Measurements from ENCODE around the gene MAP4K2.
"Not testable (repeated sequence)": the region's sequence is repeated elsewhere in the genome, so short reads cannot be mapped to it uniquely, and the experiment has no call there.

MAP4K2 gene

GRCh38 chr11:64838600-64839334 is 35.8 kb upstream of the MAP4K2 start:
- DNase-seq (ENCODE audit: low read depth in 2 of 2): no peak

- DNase-seq (ENCODE audit: low read depth in 2 of 2): no peak
Observed at GRCh38 chr11:64837887-64838351, 34.9 kb upstream of the MAP4K2 start.

GRCh38 chr11:64836448-64837072 is 33.5 kb upstream of the MAP4K2 start:
- DNase-seq (ENCODE audit: low read depth in 2 of 2): no peak

DNA sequence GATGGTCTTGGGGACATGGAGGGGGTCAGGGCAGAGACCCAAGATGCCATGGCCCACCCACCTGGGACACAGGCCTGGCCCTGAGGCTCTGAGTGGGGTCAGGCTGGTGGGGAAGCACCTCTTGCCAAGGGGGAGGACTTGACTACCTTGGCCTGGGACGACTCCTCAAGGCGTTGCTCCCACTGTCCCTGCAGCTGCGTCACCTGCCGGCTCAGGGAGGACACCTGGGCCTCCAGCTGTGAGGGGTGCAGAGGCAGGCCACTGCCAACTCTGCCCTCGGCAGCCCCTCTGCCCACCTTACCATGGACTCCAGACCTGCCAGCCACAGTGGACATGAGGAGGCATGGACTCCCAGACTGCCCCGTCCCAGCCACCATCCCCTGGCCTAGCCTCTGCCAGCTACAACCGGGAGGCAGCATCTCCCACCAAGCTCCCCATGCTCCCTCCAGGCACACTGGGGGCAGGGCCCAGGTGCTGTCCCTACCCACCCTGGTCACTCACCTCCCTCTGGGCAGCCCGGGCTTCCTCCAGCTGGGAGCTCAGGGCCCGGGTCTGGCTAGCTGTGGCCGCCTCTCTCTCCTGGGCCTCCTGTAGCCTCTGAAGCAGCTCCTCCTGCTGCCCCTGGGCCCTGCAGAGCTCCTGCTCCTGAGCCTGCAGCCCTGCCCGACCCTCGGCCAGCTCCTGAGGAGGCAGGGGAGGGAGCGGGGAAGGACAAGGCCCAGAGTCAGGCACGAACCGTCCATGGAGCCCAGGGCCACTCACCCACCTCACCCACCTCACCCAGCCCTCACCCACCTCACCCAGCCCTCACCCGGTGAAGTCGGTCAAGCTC is 32.8 kb upstream of the MAP4K2 start:
- DNase-seq (ENCODE audit: low read depth in 2 of 2): no peak

DNA sequence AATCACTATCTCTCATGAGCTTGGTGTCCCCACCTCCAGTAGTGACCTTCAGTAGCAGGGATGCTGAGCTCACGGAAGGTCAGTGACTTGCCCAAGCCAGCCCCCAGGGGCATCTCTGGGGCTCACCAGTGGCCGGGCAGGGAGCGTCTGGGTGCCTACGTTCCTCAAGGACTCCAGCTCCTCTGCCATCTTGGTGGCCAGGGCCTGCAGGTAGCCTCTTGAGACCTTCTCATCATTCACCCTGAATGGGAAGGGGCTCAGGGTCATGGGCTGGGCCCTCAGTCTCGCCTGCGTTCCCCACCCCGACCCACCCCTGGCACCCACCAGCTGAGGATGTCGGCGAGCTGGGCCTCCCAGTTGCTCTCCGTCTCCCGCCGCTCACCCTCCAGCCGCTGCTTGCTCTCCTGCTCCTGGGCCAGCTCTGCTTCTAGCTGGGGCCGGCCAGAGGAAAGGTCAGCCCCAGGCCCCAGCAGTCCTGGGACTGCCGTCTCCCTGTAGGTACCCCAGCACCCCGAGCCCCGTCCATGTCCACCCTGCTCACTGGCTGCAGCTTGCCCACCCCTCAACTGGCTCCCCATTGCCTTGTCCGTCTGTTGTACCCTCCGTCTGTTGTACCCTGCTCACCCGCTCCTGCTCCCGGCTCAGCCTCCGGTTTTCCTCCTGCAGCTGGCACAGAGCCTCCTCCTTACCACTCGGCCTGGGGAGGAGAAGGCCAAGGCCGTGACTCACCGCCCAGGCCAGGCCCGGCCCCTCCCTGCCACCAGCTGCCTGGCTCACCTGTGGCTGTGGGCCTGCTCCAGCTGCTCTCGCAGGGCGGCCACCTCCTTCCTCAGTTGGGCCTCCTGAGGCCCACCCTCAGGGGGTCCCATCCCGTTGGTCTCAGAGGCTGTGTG is 32.0 kb upstream of the MAP4K2 start:
- DNase-seq (ENCODE audit: low read depth in 2 of 2): no peak

DNA sequence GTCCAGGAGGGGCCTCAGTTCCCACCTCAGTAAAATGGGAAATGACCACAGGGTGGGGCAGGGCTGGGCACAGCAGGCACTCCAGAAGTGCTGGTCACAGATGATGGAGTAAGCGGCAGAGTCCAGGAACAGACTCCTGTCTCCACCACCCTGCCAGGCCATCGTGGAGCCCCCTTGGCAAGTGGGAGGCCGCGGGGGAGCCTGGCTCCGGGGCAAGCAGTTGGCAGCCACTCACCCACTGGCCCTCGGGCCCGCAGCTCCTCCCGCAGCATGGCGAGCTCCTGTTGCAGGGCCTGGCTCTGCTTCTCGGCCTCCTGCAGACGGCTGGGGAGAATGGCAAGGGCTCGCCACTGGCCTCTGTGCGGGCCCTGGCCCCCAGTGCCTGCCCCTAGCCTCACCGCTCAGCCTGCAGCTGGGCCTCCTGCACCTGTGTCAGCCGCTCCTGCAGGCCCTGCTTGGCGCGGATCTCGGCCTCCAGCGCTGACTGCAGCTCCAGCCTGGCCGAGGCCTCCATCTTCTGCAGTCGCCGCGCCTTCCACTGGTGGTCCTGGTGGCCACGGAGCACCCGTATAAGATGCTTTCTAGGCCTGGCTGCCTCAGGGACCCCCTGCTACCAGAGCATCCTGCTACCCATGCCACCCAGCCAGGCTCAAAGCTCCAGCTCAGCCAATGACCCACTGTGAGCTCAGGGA is 31.2 kb upstream of the MAP4K2 start:
- DNase-seq (ENCODE audit: low read depth in 2 of 2): no peak

GRCh38 chr11:64833509-64833908 is 30.5 kb upstream of the MAP4K2 start:
- no peak for DNase-seq (ENCODE audit: low read depth in 2 of 2)

DNA sequence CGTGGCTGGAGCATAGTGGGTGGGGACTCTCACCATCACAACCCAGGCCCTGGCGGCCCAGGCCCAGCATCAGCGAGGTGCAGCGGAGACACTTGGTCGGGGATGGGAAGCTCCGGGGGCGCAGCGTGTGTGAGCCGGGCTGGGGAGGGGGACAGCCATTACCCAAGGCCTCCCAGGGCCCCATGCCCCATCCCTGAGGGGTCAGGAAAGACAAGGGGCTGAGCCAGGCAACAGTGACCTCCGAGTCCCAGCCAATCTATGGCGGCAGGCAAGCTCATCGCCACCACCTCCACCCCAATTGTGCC is 30.1 kb upstream of the MAP4K2 start:
- no peak for DNase-seq (ENCODE audit: low read depth in 2 of 2)

GRCh38 chr11:64832467-64833197 is 29.6 kb upstream of the MAP4K2 start:
- no peak for DNase-seq (ENCODE audit: low read depth in 2 of 2)

- no peak for DNase-seq (ENCODE audit: low read depth in 2 of 2)
Observed at GRCh38 chr11:64831411-64831891, 28.4 kb upstream of the MAP4K2 start.

GRCh38 chr11:64829536-64830251 is 26.7 kb upstream of the MAP4K2 start:
- no peak for DNase-seq (ENCODE audit: low read depth in 2 of 2)

- no peak for DNase-seq (ENCODE audit: low read depth in 2 of 2)
Observed at GRCh38 chr11:64827451-64827839, 24.4 kb upstream of the MAP4K2 start.

DNA sequence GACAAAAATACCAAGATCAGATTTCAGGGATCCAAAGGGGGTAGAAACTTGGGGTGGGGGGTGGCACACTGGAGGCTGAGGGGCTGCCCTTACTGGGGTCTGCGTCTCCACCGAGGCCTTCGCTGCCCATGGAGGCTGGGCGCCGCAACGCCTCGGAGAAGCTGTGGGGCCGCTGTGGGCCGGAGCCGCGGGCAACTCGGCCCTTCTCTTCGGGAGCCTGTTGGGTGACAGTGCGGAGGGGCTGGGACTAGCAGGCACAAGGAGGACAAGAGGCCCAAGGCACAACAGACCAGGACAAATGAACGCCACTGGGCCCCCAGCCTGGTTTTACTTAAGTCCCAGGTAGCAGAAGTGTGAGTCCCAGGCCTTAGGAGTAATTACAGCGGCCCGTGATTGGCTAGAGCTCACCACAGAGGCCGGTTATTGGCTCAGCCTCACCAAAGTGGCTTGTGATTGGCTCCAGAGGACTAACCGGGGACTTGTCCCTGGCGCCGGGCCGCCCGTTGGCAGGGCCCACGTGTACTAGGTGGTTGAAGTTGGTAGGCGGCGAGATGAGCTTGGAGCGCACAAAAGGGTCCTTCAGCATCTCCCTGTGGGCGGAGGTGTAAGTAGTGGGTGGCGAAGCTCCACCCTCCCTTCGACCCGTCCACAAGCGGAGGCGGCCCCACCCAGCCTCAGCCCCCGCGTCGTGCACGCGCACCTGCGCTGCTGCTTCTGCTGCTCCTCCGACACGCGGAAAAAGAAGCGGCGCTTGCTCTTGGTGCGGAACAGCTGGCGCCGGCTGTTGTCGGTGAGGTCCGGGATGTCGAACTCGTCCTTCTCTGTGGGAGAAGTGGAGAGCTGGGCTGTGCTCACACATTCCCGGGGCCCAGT is 23.8 kb upstream of the MAP4K2 start:
- DNase-seq (ENCODE audit: low read depth in 2 of 2): no peak

- DNase-seq (ENCODE audit: low read depth in 2 of 2): no peak
Observed at GRCh38 chr11:64826062-64826461, 23.0 kb upstream of the MAP4K2 start.

GRCh38 chr11:64823568-64824119 is 20.6 kb upstream of the MAP4K2 start:
- no peak for DNase-seq (ENCODE audit: low read depth in 2 of 2)

DNA sequence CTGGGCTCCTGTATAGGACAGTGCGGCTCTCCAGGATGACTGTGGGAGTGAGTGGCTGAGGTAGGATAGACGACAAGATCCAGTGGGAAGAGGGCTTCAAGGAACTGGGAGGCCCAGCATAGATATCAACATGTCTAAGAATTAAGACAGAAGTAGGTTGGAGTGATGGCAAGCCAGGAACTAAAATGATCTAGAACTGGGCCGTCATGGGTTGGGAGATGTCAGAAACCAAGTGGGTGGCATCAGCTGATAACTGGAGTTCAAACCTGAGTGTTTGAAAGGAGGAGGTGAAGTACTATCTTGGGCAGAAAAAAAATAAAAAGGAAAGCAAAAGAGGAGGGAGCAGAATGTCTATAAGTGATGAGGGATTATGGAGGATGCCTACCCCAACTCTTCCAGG is 14.5 kb upstream of the MAP4K2 start:
- DNase-seq (ENCODE audit: low read depth in 2 of 2): no peak

DNA sequence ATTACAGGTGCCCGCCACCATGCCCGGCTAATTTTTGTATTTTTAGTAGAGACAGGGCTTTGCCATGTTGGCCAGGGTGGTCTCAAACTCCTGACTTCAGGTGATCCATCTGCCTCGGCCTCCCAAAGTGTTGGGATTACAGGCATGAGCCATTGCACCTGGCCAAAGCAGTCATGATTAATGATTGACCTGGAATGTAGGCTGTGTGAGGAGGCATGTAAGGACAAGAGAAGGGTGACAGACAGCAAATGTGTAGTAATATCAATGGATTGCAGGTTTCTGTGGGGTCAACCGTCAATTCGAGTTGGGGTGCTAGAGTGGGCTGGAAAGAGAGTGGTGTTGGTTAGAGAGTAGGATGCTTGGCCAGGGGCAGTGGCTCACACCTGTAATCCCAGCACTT is 12.4 kb upstream of the MAP4K2 start:
- DNase-seq (ENCODE audit: low read depth in 2 of 2): not testable (repeated sequence)

DNA sequence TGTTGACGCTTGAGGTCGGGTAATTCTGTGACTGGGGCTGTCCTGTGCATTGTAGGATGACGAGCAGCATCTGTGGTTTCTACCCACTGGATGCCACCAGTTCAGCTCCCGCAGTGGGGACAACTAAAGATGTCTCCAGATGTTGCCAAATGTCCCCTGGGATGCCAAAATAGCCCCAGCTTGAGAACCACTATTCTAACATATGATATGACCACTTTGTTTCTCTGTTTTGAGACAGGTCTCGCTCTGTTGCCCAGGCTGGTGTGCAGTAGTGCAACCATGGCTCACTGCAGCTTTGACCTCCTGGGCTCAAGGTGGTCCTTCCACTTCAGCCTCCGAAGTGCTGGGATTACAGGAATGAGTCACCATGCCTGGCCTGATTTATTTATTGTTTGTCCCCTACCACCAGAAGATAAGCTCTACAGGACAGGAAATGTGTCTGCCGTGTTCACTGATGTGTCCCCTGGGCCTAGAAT is 11.7 kb upstream of the MAP4K2 start:
- no peak for DNase-seq (ENCODE audit: low read depth in 2 of 2)
